Loucy (cell line): Measurements from ENCODE around the gene TGFBR3.

Source experiments
- H2AFZ ChIP-seq: fragments of 200-600 bp; sonication (generic); 2 replicates; pipeline ENCODE4 v1.6.0; 2016; ENCODE audit warnings: antibody characterized with exemption, mild to moderate bottlenecking, low read length, moderate library complexity
- H3F3A ChIP-seq: fragments of 200-600 bp; 2 replicates; pipeline ENCODE4 v1.6.0; 2016; ENCODE audit warnings: antibody characterized with exemption, low read depth, mild to moderate bottlenecking
- H3K27me3 ChIP-seq: fragments of 200-600 bp; sonication (generic); 2 replicates; pipeline ENCODE4 v1.6.1; 2014; ENCODE audit warnings: low read length, mild to moderate bottlenecking; ENCODE audit not compliant: insufficient read depth, poor library complexity, severe bottlenecking
- H3K36me3 ChIP-seq: fragments of 200-600 bp; sonication (generic); 2 replicates; pipeline ENCODE4 v1.6.1; 2016; ENCODE audit warnings: low read length; ENCODE audit not compliant: insufficient read depth
- H3K4me1 ChIP-seq: fragments of 200-600 bp; sonication (generic); 2 replicates; pipeline ENCODE4 v1.5.1; 2014; ENCODE audit warnings: low read length, mild to moderate bottlenecking; ENCODE audit not compliant: insufficient read depth, poor library complexity, severe bottlenecking
- H3K4me2 ChIP-seq: fragments of 200-600 bp; sonication (generic); 2 replicates; pipeline ENCODE4 v1.6.0; 2014; ENCODE audit warnings: antibody characterized with exemption, low read length, low read depth, mild to moderate bottlenecking; ENCODE audit not compliant: poor library complexity, severe bottlenecking
- H3K4me3 ChIP-seq: fragments of 200-600 bp; sonication (generic); 2 replicates; pipeline ENCODE4 v1.5.1; 2014; ENCODE audit warnings: low read length, mild to moderate bottlenecking, mixed read lengths; ENCODE audit not compliant: poor library complexity, severe bottlenecking
- H3K79me2 ChIP-seq: fragments of 200-600 bp; sonication (generic); 2 replicates; pipeline ENCODE4 v1.6.1; 2014; ENCODE audit warnings: low read length; ENCODE audit not compliant: insufficient read depth
- H3K9ac ChIP-seq: fragments of 200-600 bp; sonication (generic); 2 replicates; pipeline ENCODE4 v1.6.0; 2014; ENCODE audit warnings: mild to moderate bottlenecking, low read depth, low read length, moderate library complexity; ENCODE audit not compliant: poor library complexity, severe bottlenecking
- H3K9me2 ChIP-seq: fragments of 200-600 bp; sonication (generic); replicated peaks from 2 replicates; pipeline ENCODE4 v1.6.1; 2016; ENCODE audit warnings: low read depth, low read length, mixed read lengths
- H3K9me3 ChIP-seq: fragments of 200-600 bp; sonication (generic); 2 replicates; pipeline ENCODE4 v1.6.1; 2014; ENCODE audit warnings: mild to moderate bottlenecking, antibody characterized with exemption, low read length, low read depth; ENCODE audit not compliant: insufficient read depth
- H4K20me1 ChIP-seq: fragments of 200-600 bp; sonication (generic); 2 replicates; pipeline ENCODE4 v1.6.0; 2014; ENCODE audit warnings: antibody characterized with exemption, low read length, mild to moderate bottlenecking; ENCODE audit not compliant: insufficient read depth, poor library complexity, severe bottlenecking
- EZH2phosphoT487 ChIP-seq: fragments of 200-600 bp; IDR thresholded peaks from 2 replicates; pipeline ENCODE4 v1.6.1; 2018; ENCODE audit warnings: antibody characterized with exemption, mild to moderate bottlenecking, moderate library complexity, borderline replicate concordance
- TF ChIP-seq, protein P1 (sequence below): fragments of 200-600 bp; sonication (generic); conservative IDR thresholded peaks from 2 replicates; pipeline ENCODE4 v1.5.1; 2014; ENCODE audit warnings: mild to moderate bottlenecking, antibody characterized with exemption, low read length

Gene TGFBR3

DNA sequence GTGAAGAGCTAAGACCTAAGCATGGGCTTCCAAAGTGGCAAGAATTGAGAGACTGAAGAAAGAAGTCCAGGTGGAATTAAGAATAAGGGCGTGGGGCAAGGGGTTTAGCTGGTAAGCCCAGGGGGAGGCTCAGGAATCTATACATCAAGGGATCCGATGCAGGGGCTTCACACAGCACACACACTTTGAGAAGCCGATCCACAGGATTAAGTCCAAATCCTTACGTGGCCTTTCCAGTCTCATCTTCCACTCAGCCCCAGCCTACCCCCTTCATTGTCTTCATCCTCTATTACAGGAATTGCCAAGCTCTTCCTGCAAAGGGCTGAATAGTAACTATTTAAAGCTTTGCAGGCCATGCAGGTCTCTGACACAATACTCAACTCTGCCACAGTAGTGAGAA is 101.3 kb downstream of the TGFBR3 start:
- no peaks in the 10 kb centered on the region for H3K9me2 ChIP-seq
- no peak overlapping the region for H3K4me2 ChIP-seq
- H3K27me3 ChIP-seq: no peaks in the 10 kb centered on the region
- no peaks in the 10 kb centered on the region for H3F3A ChIP-seq
- H3K4me1 ChIP-seq: peaks cover 4% of the 10 kb centered on the region
- TF ChIP-seq EZH2phosphoT487: no peak
- TF ChIP-seq, protein P1, sequence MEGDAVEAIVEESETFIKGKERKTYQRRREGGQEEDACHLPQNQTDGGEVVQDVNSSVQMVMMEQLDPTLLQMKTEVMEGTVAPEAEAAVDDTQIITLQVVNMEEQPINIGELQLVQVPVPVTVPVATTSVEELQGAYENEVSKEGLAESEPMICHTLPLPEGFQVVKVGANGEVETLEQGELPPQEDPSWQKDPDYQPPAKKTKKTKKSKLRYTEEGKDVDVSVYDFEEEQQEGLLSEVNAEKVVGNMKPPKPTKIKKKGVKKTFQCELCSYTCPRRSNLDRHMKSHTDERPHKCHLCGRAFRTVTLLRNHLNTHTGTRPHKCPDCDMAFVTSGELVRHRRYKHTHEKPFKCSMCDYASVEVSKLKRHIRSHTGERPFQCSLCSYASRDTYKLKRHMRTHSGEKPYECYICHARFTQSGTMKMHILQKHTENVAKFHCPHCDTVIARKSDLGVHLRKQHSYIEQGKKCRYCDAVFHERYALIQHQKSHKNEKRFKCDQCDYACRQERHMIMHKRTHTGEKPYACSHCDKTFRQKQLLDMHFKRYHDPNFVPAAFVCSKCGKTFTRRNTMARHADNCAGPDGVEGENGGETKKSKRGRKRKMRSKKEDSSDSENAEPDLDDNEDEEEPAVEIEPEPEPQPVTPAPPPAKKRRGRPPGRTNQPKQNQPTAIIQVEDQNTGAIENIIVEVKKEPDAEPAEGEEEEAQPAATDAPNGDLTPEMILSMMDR: no peak
- no peaks in the 10 kb centered on the region for H4K20me1 ChIP-seq
- no peak overlapping the region for H3K9ac ChIP-seq
- H3K79me2 ChIP-seq: no peaks in the 10 kb centered on the region
- H2AFZ ChIP-seq: no peak overlapping the region
- no peaks in the 10 kb centered on the region for H3K36me3 ChIP-seq
- no peak overlapping the region for H3K4me3 ChIP-seq
- H3K9me3 ChIP-seq: no peaks in the 10 kb centered on the region

- Histone ChIP-seq H3K27me3 (no peaks in the 10 kb centered on the region), H4K20me1 (no peaks in the 10 kb centered on the region), H2AFZ (no peak overlapping the region), H3K4me2 (no peak overlapping the region), H3K36me3 (no peaks in the 10 kb centered on the region), H3K9me2 (no peaks in the 10 kb centered on the region), H3K4me1 (peaks cover 3% of the 10 kb centered on the region), H3F3A (no peaks in the 10 kb centered on the region), H3K9me3 (no peaks in the 10 kb centered on the region), H3K9ac (no peak overlapping the region), H3K4me3 (no peak overlapping the region), H3K79me2 (no peaks in the 10 kb centered on the region)
- TF ChIP-seq, protein P1: no peak
- no peak for TF ChIP-seq EZH2phosphoT487
These were observed 101.8 kb downstream of the TGFBR3 start for GRCh38 chr1:91784191-91784590.

DNA sequence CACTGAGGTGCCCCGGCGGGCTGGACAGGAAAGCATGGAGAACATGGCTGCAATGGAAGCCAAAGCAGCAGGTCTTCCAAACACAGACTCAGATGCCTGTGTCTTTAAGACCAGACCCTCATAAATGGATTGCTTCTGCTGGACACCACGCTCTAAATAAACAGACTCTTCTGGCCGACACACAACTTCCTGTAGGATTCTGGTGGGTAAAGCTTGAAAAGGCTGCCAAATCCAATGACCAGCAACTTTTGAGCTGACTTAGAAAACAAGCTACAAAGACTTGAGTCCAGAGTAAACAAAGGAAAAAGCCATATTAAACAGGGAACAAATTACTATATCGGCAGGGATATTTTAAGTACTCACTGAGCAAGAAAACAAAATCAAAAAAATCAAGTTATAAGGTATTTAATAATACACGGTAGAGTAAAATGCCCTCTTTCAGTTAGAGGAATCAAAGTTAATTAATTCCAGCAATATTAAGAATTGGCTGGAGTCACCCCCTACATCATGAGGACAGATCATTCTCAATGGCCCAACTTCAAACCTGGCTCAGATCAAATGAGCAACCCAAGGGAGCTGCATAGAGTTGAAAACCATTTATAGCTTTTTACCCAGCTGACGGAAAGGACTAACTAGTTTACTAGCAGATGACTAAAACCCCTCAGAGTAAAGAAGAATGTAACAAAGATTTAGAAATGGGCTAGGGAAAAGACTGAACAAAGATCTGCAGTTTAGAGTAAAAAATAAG is 102.4 kb downstream of the TGFBR3 start:
- H3K9ac ChIP-seq: no peak overlapping the region
- no peak overlapping the region for H2AFZ ChIP-seq
- H3K79me2 ChIP-seq: no peaks in the 10 kb centered on the region
- peaks cover 3% of the 10 kb centered on the region for H3K4me1 ChIP-seq
- H3K4me2 ChIP-seq: no peak overlapping the region
- H3K27me3 ChIP-seq: no peaks in the 10 kb centered on the region
- no peak for TF ChIP-seq EZH2phosphoT487
- TF ChIP-seq, protein P1: no peak
- no peaks in the 10 kb centered on the region for H3K9me2 ChIP-seq
- H3K4me3 ChIP-seq: no peak overlapping the region
- no peaks in the 10 kb centered on the region for H3F3A ChIP-seq
- no peaks in the 10 kb centered on the region for H4K20me1 ChIP-seq
- H3K9me3 ChIP-seq: no peaks in the 10 kb centered on the region
- H3K36me3 ChIP-seq: no peaks in the 10 kb centered on the region
